Fibroblast of skin of back (primary cell): ENCODE data around the gene SLC25A10.

Source experiments
- DNase-seq: peaks from one replicate; pipeline ENCODE4 v3.0.0-alpha.2; 2013

Gene SLC25A10

GRCh38 chr17:81687770-81688541 is 24.1 kb upstream of the SLC25A10 start:
- no peak for DNase-seq

DNA sequence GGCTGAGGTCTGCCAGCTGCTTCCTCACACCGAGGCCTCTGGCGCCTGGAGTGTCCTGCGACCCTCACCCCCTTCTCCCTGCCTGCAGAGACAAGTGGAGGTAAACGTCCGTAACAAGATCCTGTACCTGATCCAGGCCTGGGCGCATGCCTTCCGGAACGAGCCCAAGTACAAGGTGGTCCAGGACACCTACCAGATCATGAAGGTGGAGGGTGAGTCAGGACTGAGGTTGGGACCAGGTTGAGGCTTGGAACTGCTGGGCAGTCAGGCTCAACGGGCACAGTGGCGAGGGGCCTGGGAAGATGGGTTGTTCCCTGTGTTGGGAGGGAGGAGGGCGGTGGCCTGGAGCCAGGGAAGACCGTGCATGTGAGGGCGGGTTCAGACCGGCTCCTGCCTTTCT is 23.5 kb upstream of the SLC25A10 start:
- no peak for DNase-seq

- no peak for DNase-seq
These were observed 22.0 kb upstream of the SLC25A10 start for GRCh38 chr17:81690066-81690465.

- no peak for DNase-seq
These were observed 21.5 kb upstream of the SLC25A10 start for GRCh38 chr17:81690549-81690948.

GRCh38 chr17:81691196-81691595 is 20.9 kb upstream of the SLC25A10 start:
- no peak for DNase-seq

DNA sequence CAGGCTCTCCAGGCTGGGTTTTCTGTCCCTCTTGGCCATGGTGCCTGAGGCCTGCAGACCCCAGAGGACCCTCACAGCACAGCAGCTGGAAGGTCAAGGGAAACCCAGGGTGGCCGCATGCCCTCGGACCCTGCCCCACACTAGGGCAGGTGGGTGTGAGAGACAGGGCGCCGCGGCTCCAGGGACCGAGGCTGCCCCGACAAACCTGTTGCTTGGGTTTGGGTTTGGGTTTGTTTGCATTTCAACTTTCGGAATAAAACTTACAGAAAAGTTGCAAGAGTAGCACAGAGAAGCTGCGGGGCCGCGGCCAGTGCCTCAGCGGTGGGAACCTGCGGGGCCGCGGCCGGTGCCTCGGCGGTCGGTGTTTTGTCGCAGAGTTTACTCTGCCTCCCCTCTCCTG is 20.5 kb upstream of the SLC25A10 start:
- no peak for DNase-seq

- no peak for DNase-seq
These were observed 18.4 kb upstream of the SLC25A10 start for GRCh38 chr17:81693509-81694210.

DNA sequence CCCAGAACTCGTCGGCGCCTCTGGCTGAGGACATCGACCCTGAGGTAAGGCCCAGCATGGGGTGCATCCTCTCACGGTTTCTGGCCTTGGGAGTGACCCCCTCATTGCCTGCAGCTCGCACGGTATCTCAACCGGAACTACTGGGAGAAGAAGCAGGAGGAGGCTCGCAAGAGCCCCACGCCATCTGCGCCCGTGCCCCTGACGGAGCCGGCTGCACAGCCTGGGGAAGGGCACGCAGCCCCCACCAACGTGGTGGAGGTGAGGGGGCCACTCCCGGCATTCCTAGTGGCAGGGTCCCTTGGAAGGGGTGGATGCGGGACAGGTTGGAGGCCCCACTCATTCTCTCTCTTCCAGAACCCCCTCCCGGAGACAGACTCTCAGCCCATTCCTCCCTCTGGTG is 17.3 kb upstream of the SLC25A10 start:
- DNase-seq, result no peak

DNA sequence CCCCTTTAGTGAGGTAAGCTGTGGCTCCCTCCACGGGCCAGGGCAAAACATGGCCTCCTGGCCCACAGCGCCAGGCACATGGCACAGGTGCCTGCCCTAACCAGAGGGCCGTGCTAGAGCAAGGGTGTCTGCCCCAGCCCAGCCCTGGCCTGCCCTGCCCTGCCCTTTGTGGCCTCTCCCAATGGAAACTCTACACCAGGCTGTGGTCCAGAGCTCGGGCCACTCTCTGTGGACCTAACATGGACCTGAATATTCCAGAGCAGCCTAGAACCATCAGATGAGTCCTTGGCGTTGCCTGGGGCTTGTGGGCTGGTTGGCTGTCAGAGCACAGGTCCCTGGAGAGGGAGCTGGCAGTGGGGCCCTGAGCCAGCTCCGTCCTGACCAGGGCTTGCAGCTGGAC is 16.9 kb upstream of the SLC25A10 start:
- no peak for DNase-seq

DNA sequence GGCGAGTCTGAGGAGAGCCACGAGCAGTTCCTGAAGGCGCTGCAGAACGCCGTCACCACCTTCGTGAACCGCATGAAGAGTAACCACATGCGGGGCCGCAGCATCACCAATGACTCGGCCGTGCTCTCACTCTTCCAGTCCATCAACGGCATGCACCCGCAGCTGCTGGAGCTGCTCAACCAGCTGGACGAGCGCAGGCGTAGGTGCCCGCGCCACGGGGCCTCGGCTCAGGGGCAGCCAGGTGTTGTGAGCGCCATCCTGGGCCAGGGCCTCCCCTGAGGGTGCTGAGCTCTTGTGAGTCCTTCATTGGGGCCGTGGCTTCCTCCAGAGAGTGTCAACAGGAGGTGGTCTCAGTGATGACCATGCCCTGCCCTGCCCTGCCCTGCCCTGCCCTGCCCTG is 16.3 kb upstream of the SLC25A10 start:
- DNase-seq, result no peak

DNA sequence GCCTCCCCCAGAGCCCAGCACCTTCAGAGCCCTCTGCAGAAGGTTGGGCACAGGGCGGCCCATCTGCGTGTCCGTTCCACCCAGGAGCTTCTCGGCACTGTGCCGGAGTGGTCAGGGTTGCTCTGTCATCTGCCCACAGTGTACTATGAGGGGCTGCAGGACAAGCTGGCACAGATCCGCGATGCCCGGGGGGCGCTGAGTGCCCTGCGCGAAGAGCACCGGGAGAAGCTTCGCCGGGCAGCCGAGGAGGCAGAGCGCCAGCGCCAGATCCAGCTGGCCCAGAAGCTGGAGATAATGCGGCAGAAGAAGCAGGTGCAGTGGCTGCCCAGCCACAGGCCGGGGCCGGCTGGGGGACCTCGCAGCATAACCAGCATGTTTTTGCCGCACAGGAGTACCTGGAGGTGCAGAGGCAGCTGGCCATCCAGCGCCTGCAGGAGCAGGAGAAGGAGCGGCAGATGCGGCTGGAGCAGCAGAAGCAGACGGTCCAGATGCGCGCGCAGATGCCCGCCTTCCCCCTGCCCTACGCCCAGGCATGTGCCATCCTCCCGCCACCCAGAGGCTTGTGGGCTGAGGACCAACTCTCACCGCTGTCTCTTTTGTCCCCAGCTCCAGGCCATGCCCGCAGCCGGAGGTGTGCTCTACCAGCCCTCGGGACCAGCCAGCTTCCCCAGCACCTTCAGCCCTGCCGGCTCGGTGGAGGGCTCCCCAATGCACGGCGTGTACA is 15.7 kb upstream of the SLC25A10 start:
- DNase-seq, result no peak

DNA sequence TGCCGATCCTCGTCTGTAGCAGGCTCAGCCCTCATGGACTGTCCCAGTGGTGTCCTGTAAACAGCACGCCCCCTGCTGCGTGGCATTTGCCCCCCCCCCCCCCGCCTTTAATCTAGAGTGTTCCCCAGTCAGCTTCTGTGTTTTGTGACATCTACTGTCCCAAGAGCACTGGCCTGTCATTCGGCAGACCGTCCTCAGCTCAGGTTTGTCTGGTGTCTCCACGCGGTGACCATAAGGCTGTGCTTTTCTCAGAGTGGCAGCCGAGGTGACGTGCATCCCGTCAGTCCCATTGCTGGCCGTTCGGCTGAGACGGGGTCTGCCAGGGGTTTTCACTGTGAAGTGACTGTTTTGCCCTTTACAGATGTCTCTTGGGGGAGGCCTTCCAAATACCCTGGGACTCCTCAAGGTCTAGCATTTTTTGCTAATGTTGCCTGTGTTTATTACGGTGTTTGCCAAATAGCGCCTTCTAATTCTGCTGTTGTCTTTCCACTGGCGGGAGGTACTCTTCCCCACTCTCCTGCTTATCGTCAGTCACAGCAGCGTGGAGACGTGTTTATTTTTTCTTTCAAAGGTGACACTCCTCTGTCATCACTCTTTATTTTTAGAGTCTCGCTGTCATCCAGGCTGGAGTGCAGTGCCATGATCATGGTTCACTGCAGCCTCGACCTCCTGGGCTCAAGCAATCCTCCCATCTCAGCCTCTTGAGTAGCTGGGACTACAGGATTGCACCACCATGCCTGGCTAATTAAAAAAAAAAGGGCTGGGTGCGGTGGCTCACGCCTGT is 14.6 kb upstream of the SLC25A10 start:
- DNase-seq, result no peak

DNA sequence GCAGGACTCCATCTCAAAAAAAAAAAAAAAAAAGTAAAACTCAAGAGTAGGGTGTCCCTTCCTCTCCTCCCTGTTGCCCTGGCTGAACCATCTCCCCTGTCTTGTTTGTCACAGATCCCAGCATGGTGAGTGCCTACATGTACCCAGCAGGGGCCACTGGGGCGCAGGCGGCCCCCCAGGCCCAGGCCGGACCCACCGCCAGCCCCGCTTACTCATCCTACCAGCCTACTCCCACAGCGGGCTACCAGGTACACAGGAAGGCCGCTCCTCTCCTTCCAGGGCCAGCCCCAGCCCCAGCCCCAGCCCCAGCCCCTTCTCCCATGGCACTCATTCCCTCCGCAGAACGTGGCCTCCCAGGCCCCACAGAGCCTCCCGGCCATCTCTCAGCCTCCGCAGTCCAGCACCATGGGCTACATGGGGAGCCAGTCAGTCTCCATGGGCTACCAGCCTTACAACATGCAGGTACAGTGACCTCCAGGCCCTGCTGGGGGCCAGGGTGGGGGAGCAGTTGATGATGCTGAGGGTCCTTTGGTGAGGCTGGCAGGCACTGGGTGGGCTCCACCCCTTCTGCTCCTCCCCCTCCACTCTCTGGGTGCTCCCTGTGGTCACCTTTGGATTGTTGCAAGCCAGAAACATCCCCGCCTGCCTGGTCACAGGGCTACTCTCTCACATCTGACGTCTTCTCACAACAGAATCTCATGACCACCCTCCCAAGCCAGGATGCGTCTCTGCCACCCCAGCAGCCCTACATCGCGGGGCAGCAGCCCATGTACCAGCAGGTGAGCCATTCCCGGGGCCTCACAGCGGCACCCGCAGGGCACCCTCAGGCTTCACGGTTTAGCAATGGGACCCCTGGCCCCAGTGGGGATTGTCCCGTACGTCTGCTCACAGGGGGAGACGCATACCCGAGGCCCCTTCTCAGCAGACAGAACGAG is 11.5 kb upstream of the SLC25A10 start:
- no peak for DNase-seq

DNA sequence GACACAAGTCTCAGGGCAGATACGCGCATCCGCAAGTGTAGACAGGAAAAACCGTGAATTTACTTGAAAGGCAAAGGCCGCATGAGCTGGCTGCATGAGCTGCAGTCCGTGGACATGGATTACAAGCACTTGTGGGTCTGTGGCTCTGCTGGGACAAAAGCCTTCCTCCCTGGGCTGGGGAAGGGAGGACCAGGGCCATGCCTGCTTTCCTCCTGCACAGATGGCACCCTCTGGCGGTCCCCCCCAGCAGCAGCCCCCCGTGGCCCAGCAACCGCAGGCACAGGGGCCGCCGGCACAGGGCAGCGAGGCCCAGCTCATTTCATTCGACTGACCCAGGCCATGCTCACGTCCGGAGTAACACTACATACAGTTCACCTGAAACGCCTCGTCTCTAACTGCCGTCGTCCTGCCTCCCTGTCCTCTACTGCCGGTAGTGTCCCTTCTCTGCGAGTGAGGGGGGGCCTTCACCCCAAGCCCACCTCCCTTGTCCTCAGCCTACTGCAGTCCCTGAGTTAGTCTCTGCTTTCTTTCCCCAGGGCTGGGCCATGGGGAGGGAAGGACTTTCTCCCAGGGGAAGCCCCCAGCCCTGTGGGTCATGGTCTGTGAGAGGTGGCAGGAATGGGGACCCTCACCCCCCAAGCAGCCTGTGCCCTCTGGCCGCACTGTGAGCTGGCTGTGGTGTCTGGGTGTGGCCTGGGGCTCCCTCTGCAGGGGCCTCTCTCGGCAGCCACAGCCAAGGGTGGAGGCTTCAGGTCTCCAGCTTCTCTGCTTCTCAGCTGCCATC is 10.6 kb upstream of the SLC25A10 start:
- no peak for DNase-seq

- DNase-seq, result peak; percentile 92
These were observed 8.9 kb upstream of the SLC25A10 start, which contains the start of gene MRPL12 for GRCh38 chr17:81702934-81703746. Gene MRPL12 (plus strand): TSS chr17:81703367. CDS start chr17:81703502, 135 bp downstream.

DNA sequence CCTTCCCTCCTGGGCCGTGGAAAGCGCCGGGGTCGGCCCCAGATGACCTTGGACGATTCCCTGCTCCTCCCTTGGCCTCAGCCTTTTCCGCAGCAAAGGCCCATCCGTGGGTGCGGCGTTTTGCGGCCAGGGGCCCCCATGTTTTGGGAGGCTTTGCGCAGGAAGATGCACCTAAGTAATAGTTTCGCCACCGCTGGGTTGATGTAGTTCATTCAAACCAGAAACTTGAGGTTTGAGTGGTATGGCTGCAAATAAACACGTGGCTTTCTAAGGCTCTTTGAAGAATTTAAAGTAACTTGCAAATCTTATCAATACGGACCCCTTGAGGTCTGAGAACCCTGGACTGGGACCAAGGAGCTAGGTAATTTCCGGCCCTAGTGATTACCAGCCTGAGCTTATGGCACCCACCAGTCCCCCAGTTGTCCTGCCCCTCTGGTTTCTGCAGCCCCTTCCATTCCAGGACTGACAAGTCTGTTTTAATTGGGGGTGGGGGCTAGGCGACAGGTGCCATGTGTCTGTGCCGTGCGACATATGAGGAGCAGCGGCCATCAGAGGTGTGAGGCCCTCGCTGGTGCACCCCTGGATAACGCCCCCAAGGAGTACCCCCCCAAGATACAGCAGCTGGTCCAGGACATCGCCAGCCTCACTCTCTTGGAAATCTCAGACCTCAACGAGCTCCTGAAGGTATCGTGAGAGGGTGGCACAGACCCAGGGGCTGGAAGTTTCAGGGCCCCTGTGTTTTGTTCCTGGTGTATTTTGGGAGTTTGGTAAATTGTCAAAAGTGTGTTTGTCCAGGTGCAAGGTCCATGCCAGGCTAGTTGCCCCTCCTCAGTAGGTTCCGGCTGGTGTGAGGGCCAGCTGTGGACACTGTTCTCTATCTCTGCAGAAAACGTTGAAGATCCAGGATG is 8.1 kb upstream of the SLC25A10 start:
- DNase-seq, result no peak

DNA sequence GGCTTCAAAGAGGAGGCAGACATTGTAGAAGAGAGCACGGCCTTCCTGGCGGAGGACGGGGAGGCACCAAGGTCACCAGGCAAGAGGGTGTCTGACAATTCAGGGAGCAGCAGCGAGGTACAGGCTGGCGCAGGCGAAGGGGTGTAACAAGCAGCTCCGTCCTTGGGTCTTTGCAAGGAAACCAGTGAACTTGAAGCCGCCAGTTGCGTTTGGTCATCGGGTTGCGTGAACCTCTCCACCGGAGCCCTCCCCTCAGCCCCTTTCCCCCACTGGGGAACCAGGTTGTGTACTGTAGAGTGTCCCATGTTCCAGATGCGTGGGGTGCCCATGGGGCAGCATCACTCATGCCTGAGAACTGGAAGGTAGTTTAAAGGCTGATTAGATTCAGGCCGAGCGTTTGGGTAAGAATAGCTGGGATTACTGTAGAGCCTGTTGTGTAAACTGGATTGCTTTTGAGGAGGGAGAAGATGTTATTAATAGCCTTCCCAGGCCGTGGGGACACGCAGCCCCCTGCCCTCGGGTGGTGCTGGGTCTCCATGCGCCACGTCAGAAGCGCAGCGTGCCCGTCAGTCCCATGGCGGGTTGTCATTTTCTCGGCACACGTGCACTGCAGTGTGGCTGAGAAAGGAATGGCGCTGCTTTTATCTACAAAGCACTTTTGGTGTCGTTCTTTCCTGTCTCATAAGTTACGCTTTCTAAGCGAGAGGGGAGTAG is 6.4 kb upstream of the SLC25A10 start:
- no peak for DNase-seq

- no peak for DNase-seq
These were observed 5.9 kb upstream of the SLC25A10 start for GRCh38 chr17:81706232-81706611.
